H1 (cell line): Measurements from ENCODE around the gene RALGDS. TPM values are rescaled to one million over a fixed set of nuclear protein-coding genes. Genes with fewer than 3 reads are reported as not detected.

Source experiments
- CTCF ChIA-PET: fragments of 300-600 bp; sonication (Branson Sonifier 250); formaldehyde crosslinking; loops from one replicate; lab custom pipeline; 2021; ENCODE audit not compliant: partially characterized antibody; lab: Charles Lee
- POLR2A ChIA-PET: fragments of 300-600 bp; sonication (Branson Sonifier 250); formaldehyde crosslinking; loops from one replicate; lab custom pipeline; 2021; ENCODE audit warnings: inconsistent platforms; ENCODE audit not compliant: partially characterized antibody; lab: Charles Lee
- DNase-seq, 2 experiments: peaks; one replicate each; pipeline versions ENCODE4 v3.0.0 to v3.0.0-alpha.2; 2010 to 2022; ENCODE audit warnings: low spot score in 2 of 2, low read depth in 1 of 2, mixed read lengths in 1 of 2
- FAIRE-seq: peaks from 2 replicates; lab custom pipeline; 2011; peaks lifted over from hg19 to GRCh38; lab: Jason Lieb, UNC
- H2AFZ ChIP-seq: 2 replicates; pipeline ENCODE4 v1.8.1; 2012; ENCODE audit warnings: low read length, inconsistent platforms
- H2AK5ac ChIP-seq: 2 replicates; pipeline ENCODE4 v1.6.1; 2013; ENCODE audit warnings: low read depth, low read length
- H2BK120ac ChIP-seq: replicated peaks from 2 replicates; pipeline ENCODE3; 2013; ENCODE audit warnings: low read depth, low read length, inconsistent platforms
- H2BK12ac ChIP-seq: 2 replicates; pipeline ENCODE4 v1.6.1; 2013; ENCODE audit warnings: low read depth, low read length
- H2BK15ac ChIP-seq: 2 replicates; pipeline ENCODE4 v1.6.1; 2013; ENCODE audit warnings: low read length
- H2BK20ac ChIP-seq: 2 replicates; pipeline ENCODE4 v1.6.1; 2013; ENCODE audit warnings: low read length
- H2BK5ac ChIP-seq: 2 replicates; pipeline ENCODE4 v1.6.1; 2013; ENCODE audit warnings: low read depth, low read length
- H3K14ac ChIP-seq: 2 replicates; pipeline ENCODE4 v1.6.1; 2013; ENCODE audit warnings: inconsistent platforms; ENCODE audit not compliant: insufficient read length
- H3K18ac ChIP-seq: 2 replicates; pipeline ENCODE4 v1.6.1; 2013; ENCODE audit warnings: low read length; ENCODE audit errors: extremely low read depth
- H3K23ac ChIP-seq: 2 replicates; pipeline ENCODE4 v1.6.1; 2013; ENCODE audit warnings: inconsistent platforms; ENCODE audit not compliant: insufficient read length
- H3K23me2 ChIP-seq: 2 replicates; pipeline ENCODE4 v1.6.1; 2013; ENCODE audit warnings: low read depth, low read length
- H3K27ac ChIP-seq: 2 replicates; pipeline ENCODE4 v1.6.1; 2011; ENCODE audit warnings: low read depth, low read length, inconsistent platforms
- H3K27me3 ChIP-seq, 4 experiments: replicated peaks in 1 of 4; 1 replicate in 1 of 4; 2 replicates in 3 of 4; pipeline versions ENCODE4 v1.6.1 to v1.8.1; 2011 to 2013; ENCODE audit warnings: low read length in 3 of 4, mild to moderate bottlenecking in 3 of 4, inconsistent platforms in 2 of 4, mixed read lengths in 2 of 4, moderate library complexity in 1 of 4; ENCODE audit not compliant: control insufficient read depth in 3 of 4, insufficient read depth in 3 of 4; ENCODE audit errors: extremely low read depth in 1 of 4
- H3K36me3 ChIP-seq, 4 experiments: 2 replicates each; pipeline versions ENCODE4 v1.6.1 to v1.8.1; 2011 to 2013; ENCODE audit warnings: mild to moderate bottlenecking in 4 of 4, low read length in 3 of 4, moderate library complexity in 2 of 4, control low read depth in 1 of 4, inconsistent platforms in 1 of 4; ENCODE audit not compliant: insufficient read depth in 4 of 4, control insufficient read depth in 2 of 4
- H3K4ac ChIP-seq: replicated peaks from 2 replicates; pipeline ENCODE3; 2013; ENCODE audit warnings: low read length, low read depth, mixed read lengths, inconsistent platforms; ENCODE audit not compliant: insufficient read length
- H3K4me1 ChIP-seq, 4 experiments: replicated peaks in 1 of 4; 1 replicate in 1 of 4; 2 replicates in 3 of 4; pipeline versions ENCODE4 v1.6.1 to v1.8.1; 2011 to 2013; ENCODE audit warnings: low read length in 3 of 4, inconsistent platforms in 2 of 4, mixed read lengths in 1 of 4; ENCODE audit not compliant: insufficient read depth in 4 of 4, control insufficient read depth in 3 of 4
- H3K4me2 ChIP-seq, 2 experiments: 2 replicates each; pipeline versions ENCODE4 v1.6.1 to v1.8.1; 2011 to 2013; ENCODE audit warnings: low read depth in 2 of 2, low read length in 2 of 2, control low read depth in 1 of 2, inconsistent platforms in 1 of 2, mild to moderate bottlenecking in 1 of 2; ENCODE audit not compliant: insufficient read depth in 1 of 2
- H3K4me3 ChIP-seq, 4 experiments: fragments of 200-600, 300-600 bp in 1 of 4; sonication (generic), shearing (Covaris generic), sonication (Bioruptor Twin) in 1 of 4; 2 replicates each; pipeline versions ENCODE4 v1.5.1 to v1.8.1; 2011 to 2016; ENCODE audit warnings: low read length in 4 of 4, low read depth in 3 of 4, control low read depth in 2 of 4, inconsistent platforms in 2 of 4, mild to moderate bottlenecking in 2 of 4, mixed read lengths in 1 of 4, moderate library complexity in 1 of 4; ENCODE audit not compliant: insufficient read depth in 2 of 4; ENCODE audit errors: extremely low read depth in 1 of 4
- H3K56ac ChIP-seq: replicated peaks from 2 replicates; pipeline ENCODE3; 2013; ENCODE audit warnings: low read depth, mild to moderate bottlenecking, mixed read lengths, low read length, inconsistent platforms; ENCODE audit not compliant: insufficient read length
- H3K79me1 ChIP-seq: 2 replicates; pipeline ENCODE4 v1.6.1; 2013; ENCODE audit warnings: low read depth, low read length, control low read depth
- H3K79me2 ChIP-seq, 2 experiments: 2 replicates each; pipeline versions ENCODE4 v1.6.1 to v1.8.1; 2012 to 2013; ENCODE audit warnings: low read length in 2 of 2, mild to moderate bottlenecking in 2 of 2, inconsistent platforms in 1 of 2; ENCODE audit not compliant: insufficient read depth in 2 of 2, control insufficient read depth in 1 of 2
- H3K9ac ChIP-seq, 4 experiments: replicated peaks in 1 of 4; 1 replicate in 1 of 4; 2 replicates in 3 of 4; pipeline versions ENCODE4 v1.6.1 to v1.8.1; 2011 to 2013; ENCODE audit warnings: low read depth in 3 of 4, low read length in 3 of 4, control low read depth in 2 of 4, mild to moderate bottlenecking in 2 of 4, moderate library complexity in 2 of 4, inconsistent platforms in 1 of 4; ENCODE audit errors: extremely low read depth in 1 of 4
- H3K9me3 ChIP-seq, 2 experiments: 2 replicates each; pipeline versions ENCODE4 v1.6.1 to v1.8.1; 2012 to 2013; ENCODE audit warnings: mild to moderate bottlenecking in 2 of 2, moderate library complexity in 2 of 2, control low read depth in 1 of 2, inconsistent platforms in 1 of 2, low read depth in 1 of 2, low read length in 1 of 2, mixed read lengths in 1 of 2; ENCODE audit not compliant: insufficient read depth in 2 of 2
- H4K20me1 ChIP-seq, 2 experiments: replicated peaks in 1 of 2; 2 replicates each; pipeline versions ENCODE3 to v1.8.1; 2011 to 2013; ENCODE audit warnings: inconsistent platforms in 2 of 2, low read length in 2 of 2, mild to moderate bottlenecking in 1 of 2; ENCODE audit not compliant: insufficient read depth in 2 of 2, control insufficient read depth in 1 of 2
- H4K5ac ChIP-seq: 2 replicates; pipeline ENCODE4 v1.6.1; 2013; ENCODE audit warnings: low read length, low read depth, mixed read lengths, inconsistent platforms; ENCODE audit not compliant: insufficient read length
- H4K8ac ChIP-seq: 2 replicates; pipeline ENCODE4 v1.8.0; 2013; ENCODE audit warnings: mild to moderate bottlenecking, moderate library complexity, low read length, inconsistent platforms; ENCODE audit not compliant: insufficient read depth; ENCODE audit errors: extremely low read depth
- H4K91ac ChIP-seq: replicated peaks from 2 replicates; pipeline ENCODE3; 2013; ENCODE audit warnings: low read length, mixed read lengths, inconsistent platforms; ENCODE audit not compliant: insufficient read length
- CHD1 ChIP-seq: IDR thresholded peaks from 2 replicates; pipeline ENCODE4 v1.6.1; 2012; ENCODE audit warnings: low read depth, low read length, improper control_type of control experiment
- EGR1 ChIP-seq: IDR thresholded peaks from 2 replicates; pipeline ENCODE4 v1.6.1; 2011; ENCODE audit warnings: low read depth, low read length, borderline replicate concordance
- KDM4A ChIP-seq: IDR thresholded peaks from one replicate; pipeline ENCODE4 v1.7.1; 2012; ENCODE audit warnings: low read depth, mild to moderate bottlenecking, moderate library complexity, low read length, inconsistent platforms; ENCODE audit not compliant: severe bottlenecking
- NRF1 ChIP-seq: IDR thresholded peaks from 2 replicates; pipeline ENCODE4 v1.6.1; 2011; ENCODE audit warnings: mild to moderate bottlenecking, low read depth, low read length, improper control_type of control experiment
- PHF8 ChIP-seq: fragments of 200-600 bp; sonication (generic); conservative IDR thresholded peaks from 2 replicates; pipeline ENCODE4 v1.7.1; 2012; ENCODE audit warnings: low read depth, mild to moderate bottlenecking, inconsistent platforms, low read length, moderate library complexity
- RAD21 ChIP-seq, 2 experiments: IDR thresholded peaks in 1 of 2; conservative IDR thresholded peaks in 1 of 2; 2 replicates each; pipeline ENCODE4 v1.6.1; 2011; ENCODE audit warnings: low read depth in 2 of 2, low read length in 2 of 2, improper control_type of control experiment in 1 of 2, inconsistent platforms in 1 of 2, mild to moderate bottlenecking in 1 of 2, moderate library complexity in 1 of 2
- WGBS, 2 experiments: shearing (Covaris generic) in 1 of 2; methylation state at CpG; one replicate each; pipeline versions ENCODE4 v1.1.6 to v1.1.7; 2013 to 2015; ENCODE audit warnings: low lambda C conversion rate in 2 of 2, mixed read lengths in 2 of 2, inconsistent platforms in 1 of 2, low coverage in 1 of 2, missing lambda C conversion rate in 1 of 2; ENCODE audit not compliant: insufficient replicate concordance in 2 of 2, insufficient coverage in 1 of 2, insufficient read length in 1 of 2; ENCODE audit errors: extremely low coverage in 1 of 2, missing lambda C conversion rate in 1 of 2; 5-methylcytosine and 5-hydroxymethylcytosine counted together
- polyA plus RNA-seq, 7 experiments: library from polyadenylated mRNA; depleted of rRNA in 3 of 7; stranded (reverse) in 5 of 7; unstranded in 2 of 7; fragments of >200 nt in 5 of 7; fragments of 200-250 nt in 2 of 7; gene quantifications; 1 replicate in 5 of 7; 2 replicates in 1 of 7; 4 replicates in 1 of 7; pipeline versions ENCODE4 v1.2.1 to v1.2.3, GENCODE V29; 2011 to 2013; ENCODE audit warnings: missing spikeins in 2 of 7, mixed read lengths in 2 of 7
- total RNA-seq: library from RNA; stranded (reverse); fragmentation: NEBNext Ultra II Directional; extraction: Animal tissue kit (Norgen Biotek cat#: 25700); gene quantifications from 2 replicates; pipeline ENCODE4 v1.2.1, GENCODE V29; 2021

Gene RALGDS
- total and polyA plus RNA-seq, 2 of the 8 experiments (the other 6 are each of a cell fraction or from before 2014, with no cell fraction given), result 14.5 to 25.5 TPM

- H3K4me1 ChIP-seq, result peaks cover 0 to 8% (median 3%) of the 10 kb centered on the region in 4 experiments; a peak in 3 of 7 replicates
- H4K8ac ChIP-seq, result no peak overlapping the region; the same call in 1 of the 2 replicates
- H3K14ac ChIP-seq, result no peak overlapping the region
- no peak overlapping the region for H3K4ac ChIP-seq
- no peak overlapping the region for H3K9ac ChIP-seq
- H3K27me3 ChIP-seq, result no peaks in the 10 kb centered on the region
- H2AK5ac ChIP-seq, result no peak overlapping the region
- no peak overlapping the region for H4K91ac ChIP-seq
- H3K56ac ChIP-seq, result no peak overlapping the region
- H2BK15ac ChIP-seq, result no peak overlapping the region
- POLR2A ChIA-PET, result no interaction called here
- FAIRE-seq, result no peak
- no peaks in the 10 kb centered on the region for H3K79me1 ChIP-seq
- no peak overlapping the region for H3K18ac ChIP-seq
- H3K4me2 ChIP-seq, result no peak overlapping the region
- peaks cover 0 to 11% of the 10 kb centered on the region in 2 experiments for H4K20me1 ChIP-seq
- no peak overlapping the region for H2BK5ac ChIP-seq
- no peak overlapping the region for H4K5ac ChIP-seq
- 78% methylated on average over 4 of the region's 7 CpGs; no CpG with 5 or more reads in 1 of the 2 experiments for WGBS, 2 experiments
- H3K23ac ChIP-seq, result no peak overlapping the region
- no peak overlapping the region for H2AFZ ChIP-seq
- DNase-seq, result no peak
- H3K4me3 ChIP-seq, result no peak overlapping the region
- no peak overlapping the region for H2BK12ac ChIP-seq
- CTCF ChIA-PET, result interaction anchor here (1.0 to 19.3 kb wide), 6 partner anchors 11 to 74 kb away, joined by 3 to 337 read pairs (median 24); no protein-coding TSS in a partner anchor
- no peak overlapping the region for H2BK120ac ChIP-seq
- H2BK20ac ChIP-seq, result no peak overlapping the region
- no peaks in the 10 kb centered on the region for H3K23me2 ChIP-seq
- H3K79me2 ChIP-seq, result no peaks in the 10 kb centered on the region
- no peak overlapping the region for H3K27ac ChIP-seq
- H3K9me3 ChIP-seq, result no peaks in the 10 kb centered on the region
- TF ChIP-seq EGR1 (no peak), RAD21 (IDR thresholded peaks at IDR 0.05 in 1 of 2, conservative IDR thresholded peaks at IDR 0.05 in 1 of 2; ENCODE audit: low read depth in 2 of 2, low read length in 2 of 2) (no peak), CHD1 (no peak), NRF1 (no peak), PHF8 (no peak), KDM4A (no peak)
- peaks cover 2 to 17% (median 5%) of the 10 kb centered on the region in 4 experiments; a peak in 6 of 8 replicates for H3K36me3 ChIP-seq
Measured at GRCh38 chr9:133105461-133105770, 15.6 kb downstream of the RALGDS start.
